Measurements from ENCODE around the gene SERTAD1.
"Not testable (repeated sequence)": the region's sequence is repeated elsewhere in the genome, so short reads cannot be mapped to it uniquely, and the experiment has no call there.

GRCh38 chr19:40428197-40428596, 2.4 kb upstream of the SERTAD1 start:
- not testable (repeated sequence) for TF ChIP-seq CTCF, MYC (IDR thresholded peaks at IDR 0.05; ENCODE audit: low read depth, low read length)

Measured in NB4 (cell line).